Ovary (tissue), 9 donors: ENCODE measurements around the gene DOCK1. TPM values are rescaled to one million over a fixed set of nuclear protein-coding genes. Genes with fewer than 3 reads are reported as not detected.

Experiments
- DNase-seq, 5 donors: peaks; one replicate each; pipeline ENCODE4 v3.0.0-alpha.2; 2019 to 2020
- H3K27ac ChIP-seq, 2 donors: fragments of 200-600 bp; one replicate each; pipeline versions ENCODE4 v1.5.1 to v1.8.0; 2019 to 2022
- H3K27me3 ChIP-seq: fragments of 200-600 bp; one replicate; pipeline ENCODE4 v1.8.0; 2022
- H3K36me3 ChIP-seq: fragments of 200-600 bp; sonication (generic); one replicate; pipeline ENCODE4 v1.5.1; 2019
- H3K4me1 ChIP-seq: one replicate; pipeline ENCODE4 v1.8.1; 2013; ENCODE audit warnings: mild to moderate bottlenecking, moderate library complexity; ENCODE audit not compliant: insufficient read depth
- H3K4me3 ChIP-seq: fragments of 200-600 bp; sonication (generic); one replicate; pipeline ENCODE4 v1.5.1; 2017
- H3K9me3 ChIP-seq, 2 donors: fragments of 200-600 bp in 1 of 2; sonication (generic) in 1 of 2; one replicate each; pipeline versions ENCODE4 v1.5.1 to v1.8.1; 2013 to 2019; ENCODE audit warnings: mild to moderate bottlenecking in 1 of 2, moderate library complexity in 1 of 2
- EP300 ChIP-seq: sonication (generic); formaldehyde crosslinking; IDR thresholded peaks from one replicate; pipeline ENCODE4 v1.6.1; 2017; ENCODE audit warnings: antibody characterized with exemption
- POLR2A ChIP-seq: fragments of 450-650 bp; IDR thresholded peaks from one replicate; pipeline ENCODE4 v1.6.1; 2017; ENCODE audit warnings: antibody characterized with exemption, mild to moderate bottlenecking, moderate library complexity
- WGBS, 3 donors: extraction: QIAGEN DNeasy Blood & Tissue Kit in 1 of 3; methylation state at CpG; one replicate each; pipeline versions ENCODE4 v1.1.5 to v1.1.7; 2013 to 2017; 5-methylcytosine and 5-hydroxymethylcytosine counted together
- intact Hi-C, 4 donors: fragments of 100-400 bp; cut with DNase I; formaldehyde crosslinking; loops; one replicate each; pipeline versions ENCODE4 v1.11.0 to v1.15.1; 2022 to 2023
- polyA plus RNA-seq, 2 donors: library from polyadenylated mRNA; stranded (reverse); fragments of 200-250 nt in 1 of 2; fragments of 350-450 nt in 1 of 2; fragmentation: Illumina TruSeq in 1 of 2; extraction: RNeasy Lipid Tissue Mini Kit (QIAGEN cat#74804) in 1 of 2; gene quantifications; one replicate each; pipeline ENCODE4 v1.2.3, GENCODE V29; 2013 to 2014
- total RNA-seq, 7 donors: library from RNA; depleted of rRNA in 2 of 7; stranded (reverse); fragments of >200 nt in 2 of 7; fragmentation: NEBNext Ultra II Directional in 3 of 7; extraction: Animal tissue kit (Norgen Biotek cat#: 25700) in 3 of 7; gene quantifications; one replicate each; pipeline versions ENCODE4 v1.1.0 to v1.2.4, GENCODE V29; 2016 to 2023
- TF ChIP-seq, protein P1 (sequence below), 3 donors: fragments of 450-650 bp in 2 of 3; fragments of 200-600 bp in 1 of 3; IDR thresholded peaks; one replicate each; pipeline versions ENCODE4 v1.5.1 to v1.8.0; 2016 to 2022; ENCODE audit warnings: antibody characterized with exemption in 3 of 3, mild to moderate bottlenecking in 1 of 3
- donor health status: DM: no; HTN: no; CAD: no; lungs with moderate emphysema.
- donor health status: DM: no; HTN: no; CAD: no.
- donor health status: Bipolar disorder and iron deficiency.
- donor health status: DM: yes; HTN: yes; CAD: no.
- donor health status: DM: no; HTN: no; CAD: no.
- donor health status: DM: yes; HTN: yes; CAD: no.

DOCK1 gene
- total and polyA plus RNA-seq, 9 donors = 24.7 to 68.3 (median 51.1) TPM

DNA sequence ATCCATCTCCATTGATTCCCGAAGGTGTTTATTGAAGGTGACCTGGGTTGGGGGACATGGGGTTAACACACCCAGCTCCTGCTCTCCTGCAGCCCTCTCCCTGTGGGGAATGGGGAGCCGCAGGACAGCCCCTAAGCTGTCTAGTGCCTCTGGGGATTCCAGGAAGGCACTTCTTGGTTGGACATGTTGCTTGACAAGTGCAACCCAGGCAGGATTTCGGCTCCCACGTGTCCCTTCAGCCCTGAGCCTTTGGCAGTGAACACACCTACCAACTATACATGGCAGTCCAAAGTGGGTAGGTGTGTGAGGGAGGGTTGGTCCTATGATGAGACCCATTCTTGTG, 43.9 kb downstream of the DOCK1 start:
- Histone ChIP-seq H3K4me3 (no peak overlapping the region), H3K27me3 (no peaks in the 10 kb centered on the region), H3K9me3 (no peaks in the 10 kb centered on the region), H3K36me3 (no peaks in the 10 kb centered on the region), H3K27ac (no peak overlapping the region), H3K4me1 (peaks cover 2% of the 10 kb centered on the region)
- TF ChIP-seq POLR2A (no peak), EP300 (no peak)
- TF ChIP-seq, protein P1, sequence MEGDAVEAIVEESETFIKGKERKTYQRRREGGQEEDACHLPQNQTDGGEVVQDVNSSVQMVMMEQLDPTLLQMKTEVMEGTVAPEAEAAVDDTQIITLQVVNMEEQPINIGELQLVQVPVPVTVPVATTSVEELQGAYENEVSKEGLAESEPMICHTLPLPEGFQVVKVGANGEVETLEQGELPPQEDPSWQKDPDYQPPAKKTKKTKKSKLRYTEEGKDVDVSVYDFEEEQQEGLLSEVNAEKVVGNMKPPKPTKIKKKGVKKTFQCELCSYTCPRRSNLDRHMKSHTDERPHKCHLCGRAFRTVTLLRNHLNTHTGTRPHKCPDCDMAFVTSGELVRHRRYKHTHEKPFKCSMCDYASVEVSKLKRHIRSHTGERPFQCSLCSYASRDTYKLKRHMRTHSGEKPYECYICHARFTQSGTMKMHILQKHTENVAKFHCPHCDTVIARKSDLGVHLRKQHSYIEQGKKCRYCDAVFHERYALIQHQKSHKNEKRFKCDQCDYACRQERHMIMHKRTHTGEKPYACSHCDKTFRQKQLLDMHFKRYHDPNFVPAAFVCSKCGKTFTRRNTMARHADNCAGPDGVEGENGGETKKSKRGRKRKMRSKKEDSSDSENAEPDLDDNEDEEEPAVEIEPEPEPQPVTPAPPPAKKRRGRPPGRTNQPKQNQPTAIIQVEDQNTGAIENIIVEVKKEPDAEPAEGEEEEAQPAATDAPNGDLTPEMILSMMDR (IDR thresholded peaks at IDR 0.05) = no peak
- WGBS, 3 donors = 73 to 88% (median 83%) methylated on average over 4 of the region's 4 CpGs
- DNase-seq = no peak
- intact Hi-C loops = no loop called here

- no peak for TF ChIP-seq POLR2A
- TF ChIP-seq EP300 = no peak
- TF ChIP-seq, protein P1 (IDR thresholded peaks at IDR 0.05) = no peak
- Histone ChIP-seq H3K27ac (no peak overlapping the region), H3K4me1 (peaks cover 2% of the 10 kb centered on the region), H3K4me3 (no peak overlapping the region), H3K36me3 (no peaks in the 10 kb centered on the region), H3K9me3 (no peaks in the 10 kb centered on the region), H3K27me3 (no peaks in the 10 kb centered on the region)
- DNase-seq = no peak
- WGBS, 3 donors = 93 to 96% (median 95%) methylated on average over 8 of the region's 8 CpGs
- intact Hi-C loops = no loop called here
Measured at GRCh38 chr10:126950401-126951105, 45.3 kb downstream of the DOCK1 start.

- H3K27me3 ChIP-seq = no peaks in the 10 kb centered on the region
- TF ChIP-seq, protein P1 (IDR thresholded peaks at IDR 0.05) = no peak
- TF ChIP-seq EP300 (no peak), POLR2A (no peak)
- H3K9me3 ChIP-seq = no peaks in the 10 kb centered on the region
- H3K36me3 ChIP-seq = no peaks in the 10 kb centered on the region
- intact Hi-C loops = no loop called here
- H3K4me3 ChIP-seq = no peak overlapping the region
- 90 to 94% (median 93%) methylated on average over 5 of the region's 5 CpGs for WGBS, 3 donors
- no peak for DNase-seq
- peaks cover 3% of the 10 kb centered on the region for H3K4me1 ChIP-seq
- no peak overlapping the region for H3K27ac ChIP-seq
Measured at GRCh38 chr10:126953886-126954285, 48.7 kb downstream of the DOCK1 start.

- 79 to 88% (median 86%) methylated on average over 8 of the region's 8 CpGs for whole genome bisulfite sequencing, 3 donors
- intact Hi-C loops = no loop called here
- H3K9me3 ChIP-seq = no peaks in the 10 kb centered on the region
- H3K27ac ChIP-seq = no peak overlapping the region
- DNase-seq = no peak
- no peaks in the 10 kb centered on the region for H3K36me3 ChIP-seq
- H3K4me1 ChIP-seq = peaks cover 3% of the 10 kb centered on the region
- no peaks in the 10 kb centered on the region for H3K27me3 ChIP-seq
- no peak for TF ChIP-seq POLR2A
- TF ChIP-seq, protein P1 (IDR thresholded peaks at IDR 0.05) = no peak
- TF ChIP-seq EP300 = no peak
- no peak overlapping the region for H3K4me3 ChIP-seq
Measured at GRCh38 chr10:126955396-126955795, 50.2 kb downstream of the DOCK1 start.
